Measurements from ENCODE around the gene PRLHR. TPM values are rescaled to one million over a fixed set of nuclear protein-coding genes. Genes with fewer than 3 reads are reported as not detected.
A peak's percentile ranks its signal among the peaks of the same experiment; 100 is the strongest.

The PRLHR gene
- total RNA-seq, 5 donors from 2014 or later (not counting 1 experiment from before 2014, with no cell fraction given), result not detected

DNA sequence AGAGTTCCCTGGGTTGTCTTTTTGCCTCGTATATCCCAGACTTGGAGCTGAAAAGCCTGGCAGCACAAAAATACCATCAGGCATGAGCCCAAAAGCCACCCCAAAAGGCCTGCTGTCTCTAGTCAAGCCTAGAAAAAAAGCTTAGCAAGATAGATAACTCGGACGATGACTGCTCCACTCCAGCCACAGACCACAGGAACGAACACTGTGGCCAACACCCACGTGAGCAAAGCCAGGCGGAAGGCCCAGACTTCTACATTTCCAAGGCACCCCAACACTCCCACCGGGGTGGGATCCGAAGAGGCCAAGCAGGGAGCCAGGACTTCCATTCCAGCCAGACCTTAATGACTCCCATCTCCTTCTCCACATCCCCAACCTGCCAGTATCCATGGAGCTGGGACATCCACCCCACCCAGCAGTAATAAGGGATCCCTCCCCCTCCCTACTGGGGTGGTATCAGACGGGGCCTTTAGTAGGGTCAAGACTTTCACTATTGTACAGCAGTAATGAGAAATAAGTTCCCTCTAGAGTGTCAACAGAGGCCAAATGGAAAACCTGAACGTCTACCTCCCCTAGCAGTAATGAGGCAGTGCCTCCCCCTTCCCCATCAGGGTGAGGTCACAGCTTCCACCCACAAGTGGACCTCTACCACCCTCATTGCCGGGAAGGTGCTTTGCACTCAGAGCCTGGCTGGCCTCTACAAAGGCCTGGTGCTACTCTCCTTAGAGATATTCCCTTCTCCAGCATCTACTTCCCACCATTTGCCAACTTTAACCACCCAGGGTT, 23.0 kb downstream of the PRLHR start:
- Mint-ChIP-seq H3K27me3 (no peaks in the 10 kb centered on the region), H3K9me3 (no peaks in the 10 kb centered on the region), H3K4me1 (peaks cover 7 to 11% (median 10%) of the 10 kb centered on the region in 3 donors), H3K4me3 (no peak overlapping the region), H3K36me3 (no peaks in the 10 kb centered on the region), H3K27ac (no peak overlapping the region)
- CTCF ChIA-PET, result interaction anchor here in 1 of 2 donors (2.4 kb wide), 1 partner anchor 149 kb away, joined by 7 read pairs; no protein-coding TSS in a partner anchor
- WGBS (ENCODE audit: insufficient coverage), result 79% methylated on average over 8 of the region's 11 CpGs
- ATAC-seq (replicated peaks in 1 of 4) (no peak), DNase-seq (no peak)
- H3K27ac ChIP-seq (ENCODE audit: low read length), result no peak overlapping the region
- H3K4me1 ChIP-seq (ENCODE audit: control insufficient read depth in 1 of 2, extremely low read depth in 1 of 2, insufficient read depth in 2 of 2, low read length in 2 of 2), result peaks cover 0 to 14% of the 10 kb centered on the region in 2 experiments
- no peak overlapping the region for H3K4me3 ChIP-seq (ENCODE audit: control insufficient read depth in 1 of 2, extremely low read depth in 1 of 2, low read length in 1 of 2)
- POLR2A ChIA-PET, result no interaction called here
- peaks cover 2 to 3% of the 10 kb centered on the region in 2 experiments for H3K27me3 ChIP-seq (replicated peaks in 1 of 2; ENCODE audit: control insufficient read depth in 2 of 2, extremely low read depth in 1 of 2, insufficient read depth in 2 of 2, low read length in 1 of 2)
- no peaks in the 10 kb centered on the region for H3K9me3 ChIP-seq
- H3K36me3 ChIP-seq (ENCODE audit: control insufficient read depth in 2 of 2, extremely low read depth in 1 of 2, insufficient read depth in 1 of 2, low read length in 1 of 2), result no peaks in the 10 kb centered on the region

DNA sequence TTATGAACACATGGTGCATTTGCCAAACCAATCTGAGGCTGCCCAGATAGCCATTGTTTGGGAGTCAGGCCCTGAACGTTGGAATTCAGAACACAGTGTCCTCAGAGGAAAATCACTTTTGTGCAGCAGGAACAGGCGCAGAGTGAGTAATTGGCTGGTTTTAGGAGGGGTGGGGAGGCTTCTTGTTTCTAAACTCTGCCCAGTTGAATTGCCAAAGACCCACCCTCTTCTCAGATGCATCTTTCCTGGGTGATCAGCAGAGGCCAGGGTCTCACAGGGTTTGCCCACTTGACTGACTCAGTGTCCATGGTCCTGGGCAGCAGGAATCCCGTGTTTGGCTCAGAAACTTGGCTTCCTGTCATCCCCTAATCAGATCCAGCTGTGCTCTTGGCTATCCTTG, 24.3 kb downstream of the PRLHR start:
- Histone ChIP-seq H3K4me1 (ENCODE audit: control insufficient read depth in 1 of 2, extremely low read depth in 1 of 2, insufficient read depth in 2 of 2, low read length in 2 of 2) (peaks cover 0 to 14% of the 10 kb centered on the region in 2 experiments), H3K27ac (ENCODE audit: low read length) (no peak overlapping the region), H3K36me3 (ENCODE audit: control insufficient read depth in 2 of 2, extremely low read depth in 1 of 2, insufficient read depth in 1 of 2, low read length in 1 of 2) (no peaks in the 10 kb centered on the region), H3K9me3 (no peaks in the 10 kb centered on the region), H3K4me3 (ENCODE audit: control insufficient read depth in 1 of 2, extremely low read depth in 1 of 2, low read length in 1 of 2) (no peak overlapping the region), H3K27me3 (replicated peaks in 1 of 2; ENCODE audit: control insufficient read depth in 2 of 2, extremely low read depth in 1 of 2, insufficient read depth in 2 of 2, low read length in 1 of 2) (peaks cover 0 to 2% of the 10 kb centered on the region in 2 experiments)
- H3K4me3 Mint-ChIP-seq, result no peak overlapping the region
- H3K36me3 Mint-ChIP-seq, result no peaks in the 10 kb centered on the region
- DNase-seq (no peak), ATAC-seq (replicated peaks in 1 of 4) (no peak)
- ChIA-PET CTCF (interaction anchor here in 1 of 2 donors (0.8 to 4.4 kb wide), 3 partner anchors 149 to 157 kb away, joined by 3 to 44 read pairs (median 4); no protein-coding TSS in a partner anchor), POLR2A (no interaction called here)
- H3K27me3 Mint-ChIP-seq, result no peaks in the 10 kb centered on the region
- WGBS (ENCODE audit: insufficient coverage), result 43% methylated on average over 1 of the region's 3 CpGs
- peaks cover 7 to 11% (median 10%) of the 10 kb centered on the region in 3 donors for H3K4me1 Mint-ChIP-seq
- no peaks in the 10 kb centered on the region for H3K9me3 Mint-ChIP-seq
- no peak overlapping the region for H3K27ac Mint-ChIP-seq

GRCh38 chr10:118570591-118570990, 24.9 kb downstream of the PRLHR start:
- Histone ChIP-seq H3K27me3 (replicated peaks in 1 of 2; ENCODE audit: control insufficient read depth in 2 of 2, extremely low read depth in 1 of 2, insufficient read depth in 2 of 2, low read length in 1 of 2) (peaks cover 2% of the 10 kb centered on the region in 2 experiments), H3K27ac (ENCODE audit: low read length) (no peak overlapping the region), H3K4me3 (ENCODE audit: control insufficient read depth in 1 of 2, extremely low read depth in 1 of 2, low read length in 1 of 2) (no peak overlapping the region), H3K36me3 (ENCODE audit: control insufficient read depth in 2 of 2, extremely low read depth in 1 of 2, insufficient read depth in 1 of 2, low read length in 1 of 2) (no peaks in the 10 kb centered on the region), H3K4me1 (ENCODE audit: control insufficient read depth in 1 of 2, extremely low read depth in 1 of 2, insufficient read depth in 2 of 2, low read length in 2 of 2) (peaks cover 0 to 14% of the 10 kb centered on the region in 2 experiments), H3K9me3 (no peaks in the 10 kb centered on the region)
- Mint-ChIP-seq H3K27ac (no peak overlapping the region), H3K9me3 (no peaks in the 10 kb centered on the region), H3K27me3 (no peaks in the 10 kb centered on the region), H3K4me3 (no peak overlapping the region), H3K4me1 (peaks cover 7 to 11% (median 10%) of the 10 kb centered on the region in 3 donors), H3K36me3 (no peaks in the 10 kb centered on the region)
- ATAC-seq (replicated peaks in 1 of 4) (no peak), DNase-seq (no peak)
- WGBS (ENCODE audit: insufficient coverage), result 78% methylated on average over 1 of the region's 5 CpGs
- POLR2A ChIA-PET, result no interaction called here
- CTCF ChIA-PET, result interaction anchor here (0.8 to 4.4 kb wide), 4 partner anchors 149 to 157 kb away, joined by 3 to 44 read pairs (median 22); no protein-coding TSS in a partner anchor

DNA sequence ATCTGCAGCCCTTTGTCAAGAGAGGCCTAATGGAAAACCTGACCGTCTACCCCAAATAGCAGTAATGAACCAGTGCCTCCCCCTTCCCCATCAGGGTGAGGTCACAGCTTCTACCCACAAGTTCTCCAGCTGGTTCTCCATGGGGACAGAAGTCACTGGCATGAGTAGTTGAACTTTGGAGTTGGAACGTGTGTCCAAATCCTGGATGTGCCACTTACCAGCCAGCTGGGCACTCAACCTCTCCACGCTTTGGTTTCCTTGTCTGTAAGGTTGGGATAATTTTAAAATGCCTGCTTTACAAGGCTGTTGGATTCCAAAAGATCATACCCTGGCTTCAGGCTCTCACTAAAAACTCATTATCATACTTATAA, 25.6 kb downstream of the PRLHR start:
- H3K4me1 Mint-ChIP-seq, result peaks cover 7 to 11% (median 10%) of the 10 kb centered on the region in 3 donors

GRCh38 chr10:118569241-118569881, 26.1 kb downstream of the PRLHR start:
- Mint-ChIP-seq H3K4me3 (no peak overlapping the region), H3K27ac (no peak overlapping the region), H3K36me3 (no peaks in the 10 kb centered on the region), H3K4me1 (peaks cover 7 to 11% (median 10%) of the 10 kb centered on the region in 3 donors), H3K9me3 (no peaks in the 10 kb centered on the region), H3K27me3 (no peaks in the 10 kb centered on the region)
- DNase-seq, result no peak
- no peak overlapping the region for H3K27ac ChIP-seq (ENCODE audit: low read length)
- no peaks in the 10 kb centered on the region for H3K36me3 ChIP-seq (ENCODE audit: control insufficient read depth in 2 of 2, extremely low read depth in 1 of 2, insufficient read depth in 1 of 2, low read length in 1 of 2)
- ChIA-PET CTCF (interaction anchor here (0.6 to 4.4 kb wide), 14 partner anchors 9 to 454 kb away, joined by 3 to 44 read pairs (median 4); no protein-coding TSS in a partner anchor), POLR2A (interaction anchor here in 1 of 2 donors (0.6 kb wide), 1 partner anchor 160 kb away, joined by 4 read pairs; no protein-coding TSS in a partner anchor)
- peaks cover 0 to 14% of the 10 kb centered on the region in 2 experiments for H3K4me1 ChIP-seq (ENCODE audit: control insufficient read depth in 1 of 2, extremely low read depth in 1 of 2, insufficient read depth in 2 of 2, low read length in 2 of 2)
- 92% methylated on average over 6 of the region's 8 CpGs for WGBS (ENCODE audit: insufficient coverage)
- peaks cover 0 to 14% of the 10 kb centered on the region in 2 experiments for H3K27me3 ChIP-seq (replicated peaks in 1 of 2; ENCODE audit: control insufficient read depth in 2 of 2, extremely low read depth in 1 of 2, insufficient read depth in 2 of 2, low read length in 1 of 2)
- no peak for ATAC-seq (replicated peaks in 1 of 4)
- no peak overlapping the region for H3K4me3 ChIP-seq (ENCODE audit: control insufficient read depth in 1 of 2, extremely low read depth in 1 of 2, low read length in 1 of 2)
- H3K9me3 ChIP-seq, result no peaks in the 10 kb centered on the region

More for the DNA sequence above, 25.6 kb downstream of the PRLHR start:
- peaks cover 0 to 9% of the 10 kb centered on the region in 2 experiments for H3K27me3 ChIP-seq (replicated peaks in 1 of 2; ENCODE audit: control insufficient read depth in 2 of 2, extremely low read depth in 1 of 2, insufficient read depth in 2 of 2, low read length in 1 of 2)
- no peaks in the 10 kb centered on the region for H3K9me3 ChIP-seq
- no peak overlapping the region for H3K4me3 ChIP-seq (ENCODE audit: control insufficient read depth in 1 of 2, extremely low read depth in 1 of 2, low read length in 1 of 2)
- ATAC-seq (replicated peaks in 1 of 4) (no peak), DNase-seq (no peak)
- no peak overlapping the region for H3K27ac Mint-ChIP-seq
- no peaks in the 10 kb centered on the region for H3K27me3 Mint-ChIP-seq
- 83% methylated on average over 1 of the region's 3 CpGs for WGBS (ENCODE audit: insufficient coverage)
- no peak overlapping the region for H3K27ac ChIP-seq (ENCODE audit: low read length)
- H3K36me3 Mint-ChIP-seq, result no peaks in the 10 kb centered on the region
- no peaks in the 10 kb centered on the region for H3K9me3 Mint-ChIP-seq
- peaks cover 0 to 14% of the 10 kb centered on the region in 2 experiments for H3K4me1 ChIP-seq (ENCODE audit: control insufficient read depth in 1 of 2, extremely low read depth in 1 of 2, insufficient read depth in 2 of 2, low read length in 2 of 2)
- H3K36me3 ChIP-seq (ENCODE audit: control insufficient read depth in 2 of 2, extremely low read depth in 1 of 2, insufficient read depth in 1 of 2, low read length in 1 of 2), result no peaks in the 10 kb centered on the region
- no peak overlapping the region for H3K4me3 Mint-ChIP-seq
- ChIA-PET POLR2A (no interaction called here), CTCF (interaction anchor here (1.1 to 4.4 kb wide), 6 partner anchors 147 to 453 kb away, joined by 3 to 44 read pairs (median 4); no protein-coding TSS in a partner anchor)

DNA sequence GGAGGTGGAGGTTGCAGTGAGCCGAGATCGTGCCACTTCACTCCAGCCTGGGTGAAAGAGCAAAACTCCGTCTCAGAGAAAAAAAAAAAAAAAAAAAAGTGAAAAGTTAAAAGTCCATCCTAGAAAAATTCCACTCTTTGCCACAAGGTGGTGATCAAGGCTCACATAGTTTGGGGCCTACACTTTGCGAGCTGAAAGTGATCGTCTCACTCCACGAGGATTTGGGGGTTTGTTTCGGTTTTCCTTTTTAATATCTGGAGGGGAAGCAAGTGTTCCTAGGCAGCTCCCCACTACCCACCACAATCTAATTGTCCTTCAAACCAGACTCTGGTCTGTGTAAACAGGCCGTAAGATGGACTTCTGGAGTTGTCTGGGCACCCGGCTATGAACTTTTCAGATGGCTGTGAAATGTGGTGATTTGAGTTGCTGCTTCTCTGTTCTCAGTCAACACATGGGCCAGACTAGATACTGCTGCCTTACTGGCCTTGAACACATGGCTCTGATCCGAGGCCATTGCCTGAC, 27.1 kb downstream of the PRLHR start:
- Histone ChIP-seq H3K4me3 (ENCODE audit: control insufficient read depth in 1 of 2, extremely low read depth in 1 of 2, low read length in 1 of 2) (no peak overlapping the region), H3K36me3 (ENCODE audit: control insufficient read depth in 2 of 2, extremely low read depth in 1 of 2, insufficient read depth in 1 of 2, low read length in 1 of 2) (no peaks in the 10 kb centered on the region), H3K4me1 (ENCODE audit: control insufficient read depth in 1 of 2, extremely low read depth in 1 of 2, insufficient read depth in 2 of 2, low read length in 2 of 2) (peaks cover 0 to 14% of the 10 kb centered on the region in 2 experiments), H3K27ac (ENCODE audit: low read length) (no peak overlapping the region), H3K9me3 (no peaks in the 10 kb centered on the region), H3K27me3 (replicated peaks in 1 of 2; ENCODE audit: control insufficient read depth in 2 of 2, extremely low read depth in 1 of 2, insufficient read depth in 2 of 2, low read length in 1 of 2) (peaks cover 0 to 14% of the 10 kb centered on the region in 2 experiments)
- no peaks in the 10 kb centered on the region for H3K9me3 Mint-ChIP-seq
- H3K4me3 Mint-ChIP-seq, result no peak overlapping the region
- DNase-seq (peak in 34 of 35 experiments; percentile 7 to 85 (median 36)), ATAC-seq (replicated peaks in 1 of 4) (peak; percentile 61 to 73 (median 71))
- H3K36me3 Mint-ChIP-seq, result no peaks in the 10 kb centered on the region
- H3K27ac Mint-ChIP-seq, result no peak overlapping the region
- POLR2A ChIA-PET, result interaction anchor here in 1 of 2 donors (1.3 kb wide), 1 partner anchor 194 kb away, joined by 4 read pairs; no protein-coding TSS in a partner anchor
- CTCF ChIA-PET, result interaction anchor here (0.6 to 4.4 kb wide), 21 partner anchors 10 to 455 kb away, joined by 3 to 44 read pairs (median 5); no protein-coding TSS in a partner anchor
- no peaks in the 10 kb centered on the region for H3K27me3 Mint-ChIP-seq
- peaks cover 7 to 11% (median 10%) of the 10 kb centered on the region in 3 donors for H3K4me1 Mint-ChIP-seq
- WGBS (ENCODE audit: insufficient coverage), result 74% methylated on average over 2 of the region's 10 CpGs
